NCI-H146 (cell line): ENCODE measurements around the gene BAZ1A.
A peak's percentile ranks its signal among the peaks of the same experiment; 100 is the strongest.
"Not testable (repeated sequence)": the region's sequence is repeated elsewhere in the genome, so short reads cannot be mapped to it uniquely, and the experiment has no call there.

Experiments used
- DNase-seq: peaks from one replicate; lab custom pipeline; 2025; lab: John Stamatoyannopoulos, UW

BAZ1A gene

DNA sequence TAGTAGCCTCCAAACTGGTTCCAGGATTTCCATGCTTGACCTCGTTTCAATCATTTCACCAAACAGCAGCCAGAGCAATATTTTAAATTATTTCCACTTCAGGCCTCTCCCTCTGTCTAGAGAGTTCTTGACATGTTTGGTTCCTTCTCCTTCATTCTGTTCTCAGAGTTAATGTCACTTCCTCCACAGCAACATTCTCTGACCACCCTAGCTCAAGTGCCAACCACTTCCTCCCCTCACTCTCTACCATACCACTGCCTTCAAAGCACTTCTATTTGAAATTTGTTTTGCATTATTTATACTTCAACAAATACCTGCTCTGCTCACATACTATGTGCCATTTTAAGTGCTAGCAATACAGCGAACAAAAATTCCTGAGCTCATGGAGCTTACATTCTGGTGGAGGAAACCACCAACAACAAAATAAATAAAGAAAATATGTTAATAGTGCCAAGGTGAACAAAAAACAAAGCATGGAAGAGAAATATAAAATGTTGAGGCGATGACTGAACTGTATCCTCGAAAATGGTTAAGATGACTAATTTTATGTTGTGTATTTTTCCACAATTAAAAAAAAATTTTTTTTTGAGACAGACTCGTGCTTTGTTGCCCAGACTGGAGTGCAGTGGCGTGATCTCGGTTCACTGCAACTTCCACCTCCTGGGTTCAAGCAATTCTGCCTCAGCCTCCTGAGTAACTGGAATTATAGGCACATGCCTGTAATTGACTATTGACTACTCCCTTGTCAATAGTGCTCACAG is 17.3 kb downstream of the BAZ1A start:
- DNase-seq: no peak

DNA sequence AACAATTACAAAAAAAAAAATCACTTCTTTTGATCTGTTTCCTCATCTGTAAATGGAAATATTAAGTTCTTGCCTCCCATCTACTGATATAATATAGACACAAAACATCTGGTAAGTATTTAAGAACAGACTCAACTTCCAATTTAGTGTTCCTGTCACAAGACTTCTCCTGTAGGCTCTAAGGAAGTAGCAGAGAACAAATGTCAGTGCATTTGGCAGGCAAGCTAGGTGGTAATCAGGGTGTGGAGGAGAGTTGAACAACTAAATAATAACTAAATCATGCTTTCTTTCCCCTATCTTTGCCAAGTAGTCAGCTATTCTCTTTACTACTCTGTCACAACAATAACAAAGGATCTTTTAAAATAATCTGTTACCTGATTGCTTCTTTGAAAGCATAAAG is 22.1 kb downstream of the BAZ1A start:
- DNase-seq: no peak

DNA sequence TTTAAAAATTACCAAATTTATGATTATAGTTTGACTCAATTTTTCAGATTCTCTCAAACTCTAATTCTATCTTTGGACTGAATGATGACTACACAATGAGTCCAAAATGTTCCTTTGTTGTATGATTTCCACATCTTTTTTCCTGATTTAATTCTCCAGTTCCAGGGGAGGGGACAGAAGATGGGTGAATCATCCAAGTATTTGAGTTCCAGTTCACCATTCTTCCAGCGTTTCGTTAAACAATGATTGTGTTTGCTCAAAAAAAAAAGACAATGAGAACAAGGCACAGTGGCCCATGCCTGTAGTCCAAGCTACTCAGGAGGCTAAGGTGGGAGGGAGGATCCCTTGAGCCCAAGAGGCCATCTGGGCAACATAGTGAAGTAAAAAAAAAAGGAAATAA is 23.8 kb downstream of the BAZ1A start:
- DNase-seq: no peak

DNA sequence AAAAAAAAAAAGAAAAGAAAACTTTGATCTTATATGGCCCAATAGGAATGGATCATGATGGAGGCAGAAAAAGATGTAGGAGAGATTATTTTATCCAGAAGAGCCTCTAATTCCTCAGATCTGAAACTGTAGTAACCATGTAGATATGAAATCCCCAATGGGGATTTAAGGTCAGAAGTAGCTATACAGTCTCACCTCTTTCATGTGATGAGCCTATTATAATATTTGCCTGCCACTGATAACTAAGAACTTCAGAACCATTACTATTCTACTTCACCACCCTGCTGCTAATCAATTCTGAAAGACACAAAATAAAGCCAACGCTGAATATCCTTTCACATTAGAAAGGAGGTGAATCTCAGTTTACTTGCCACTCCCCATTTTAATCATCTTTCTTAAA is 29.3 kb downstream of the BAZ1A start:
- DNase-seq: no peak

DNA sequence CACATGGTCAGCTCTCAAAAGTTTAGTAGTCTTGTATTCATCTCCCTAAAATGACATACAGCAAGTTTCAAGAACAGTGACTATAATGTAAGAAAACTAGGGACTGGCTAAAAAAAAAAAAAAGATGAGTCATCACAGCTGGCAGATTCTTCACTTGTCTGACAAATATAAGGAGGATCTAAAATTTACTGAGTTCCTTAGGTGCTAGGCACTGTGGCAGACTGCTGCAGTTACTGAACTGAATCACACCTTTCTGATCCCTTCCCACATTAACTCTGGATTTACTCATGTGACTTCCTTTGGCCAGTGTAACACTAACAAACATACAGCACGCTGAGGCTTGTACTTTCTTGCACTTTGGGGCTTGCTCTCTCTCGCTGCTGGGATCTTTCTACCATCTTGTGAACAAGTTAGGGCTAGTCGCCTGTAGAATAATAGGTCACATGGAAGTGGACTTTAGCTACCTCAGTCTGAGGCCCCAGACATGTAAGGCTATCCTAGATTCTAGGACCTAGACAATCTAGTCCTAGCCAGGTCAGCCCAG is 32.1 kb downstream of the BAZ1A start:
- DNase-seq: no peak

DNA sequence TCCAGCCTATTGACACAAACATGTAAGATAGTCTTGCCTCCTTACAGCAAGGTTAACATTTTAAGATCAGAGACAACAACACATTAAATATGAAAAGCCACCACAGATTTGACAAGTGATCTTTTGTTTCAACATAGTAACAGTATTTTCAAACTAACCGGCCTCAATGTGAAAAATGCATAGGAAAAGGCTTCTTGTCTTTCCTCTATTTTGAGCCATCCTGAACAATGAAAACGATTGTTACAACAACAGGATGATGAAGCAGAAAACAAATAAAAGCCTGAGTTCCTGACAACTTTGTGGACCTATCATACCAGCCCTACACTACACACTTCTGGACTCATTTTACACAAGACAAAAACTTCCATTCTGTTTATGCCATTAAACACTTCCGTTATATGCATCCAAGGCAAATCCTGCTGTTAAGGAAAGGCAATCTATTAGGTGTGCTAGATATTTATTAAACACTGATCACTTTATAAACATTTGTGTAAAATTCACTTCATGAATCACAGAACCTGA is 37.3 kb downstream of the BAZ1A start:
- no peak for DNase-seq

DNA sequence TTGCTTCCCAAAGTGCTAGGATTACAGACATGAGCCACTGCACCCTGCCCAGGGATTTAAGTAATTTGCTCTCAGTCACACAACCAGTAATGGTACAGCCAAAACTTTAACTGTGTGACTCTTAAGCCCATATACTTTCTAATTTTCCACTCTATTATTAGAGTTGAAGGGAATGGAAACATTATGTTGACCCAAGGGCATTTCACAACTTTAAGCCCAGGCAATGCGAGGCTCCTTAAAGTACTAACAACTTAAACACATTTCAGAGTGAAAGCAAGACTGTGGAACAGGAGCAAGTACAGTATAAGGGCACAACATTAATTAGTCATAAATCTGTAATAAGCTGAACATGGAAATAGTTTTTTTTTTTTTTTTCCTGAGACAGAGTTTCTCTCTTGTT is 39.8 kb downstream of the BAZ1A start:
- no peak for DNase-seq

DNA sequence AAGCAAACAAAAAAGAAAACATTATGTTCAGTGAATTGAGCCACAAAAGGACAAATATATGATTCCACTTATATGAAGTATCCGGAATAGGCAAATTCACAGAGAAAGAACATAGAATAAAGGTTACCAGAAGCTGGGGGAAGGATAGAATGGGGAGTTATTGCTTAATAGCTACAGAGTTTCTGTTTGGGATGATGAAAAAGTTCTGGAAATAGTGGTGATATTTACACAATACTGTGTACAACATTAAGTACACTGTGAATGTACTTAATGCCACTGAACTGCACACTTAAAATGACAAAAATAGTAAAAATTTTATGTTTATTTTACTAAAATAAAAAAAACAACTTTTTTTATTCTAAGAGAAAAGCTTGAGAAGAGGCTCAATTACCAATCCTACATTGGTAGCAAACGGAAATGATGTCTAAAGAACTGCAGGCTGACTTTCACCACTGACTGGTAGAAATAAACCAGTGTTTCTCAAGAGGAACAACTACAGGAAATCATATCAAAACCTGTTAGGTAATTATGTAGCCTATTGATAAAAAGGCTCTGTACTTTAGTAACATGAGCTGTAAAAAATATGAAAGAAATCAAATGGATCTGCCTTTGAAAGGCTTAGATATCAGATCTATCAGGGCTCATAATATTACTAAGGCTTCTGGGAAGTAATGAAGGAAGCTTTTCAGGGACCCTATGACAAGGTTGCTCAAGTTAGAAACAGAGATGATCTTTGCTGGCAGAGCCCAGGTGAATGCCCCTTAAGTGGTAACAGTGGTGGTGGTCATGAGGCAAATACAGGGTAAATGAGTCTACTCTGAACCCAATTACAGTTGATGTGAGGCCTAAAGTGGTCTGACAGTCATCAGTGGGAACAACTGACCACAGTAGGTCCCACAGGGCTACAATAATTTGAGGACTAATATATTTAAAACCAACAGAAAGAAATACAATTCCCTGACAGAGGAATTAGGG is 41.3 kb downstream of the BAZ1A start:
- no peak for DNase-seq

DNA sequence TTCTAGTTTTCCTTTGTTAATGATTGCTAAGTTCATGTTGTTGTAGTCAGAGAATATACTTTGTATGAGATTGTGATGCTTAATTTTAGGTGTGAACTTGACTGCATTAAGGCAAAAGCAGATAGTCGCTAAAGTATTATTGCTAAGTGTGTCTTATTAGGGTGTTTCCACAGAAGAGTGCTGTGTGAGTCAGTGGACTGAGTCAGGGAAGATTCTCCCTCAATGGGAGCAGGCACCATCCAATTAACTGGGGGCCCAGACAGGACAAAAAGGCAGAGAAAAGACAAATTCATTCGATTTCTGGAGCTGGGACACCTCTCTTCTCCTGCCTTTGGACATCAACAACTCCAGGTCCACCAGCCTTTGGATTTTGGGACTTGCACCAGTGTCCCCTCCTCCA is 48.5 kb downstream of the BAZ1A start:
- no peak for DNase-seq

DNA sequence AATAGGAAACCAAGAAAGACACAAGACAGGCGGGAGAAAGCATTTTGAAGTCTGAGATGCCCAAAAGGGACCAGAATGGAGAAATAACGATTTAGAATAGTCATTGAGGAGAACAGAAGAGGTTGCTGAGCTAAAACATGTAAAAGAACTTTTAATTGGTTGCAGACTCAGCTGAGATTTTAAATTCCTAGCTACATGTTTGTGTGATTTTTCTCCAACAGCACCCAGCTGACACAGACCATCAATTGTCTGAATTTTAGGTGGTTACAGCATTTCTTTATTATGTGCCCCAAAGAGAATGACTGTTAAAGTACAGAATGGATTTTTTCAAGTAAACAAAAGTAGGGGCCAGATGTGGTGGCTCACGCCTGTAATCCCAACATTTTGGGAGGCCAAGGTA is 50.3 kb downstream of the BAZ1A start:
- DNase-seq: no peak

DNA sequence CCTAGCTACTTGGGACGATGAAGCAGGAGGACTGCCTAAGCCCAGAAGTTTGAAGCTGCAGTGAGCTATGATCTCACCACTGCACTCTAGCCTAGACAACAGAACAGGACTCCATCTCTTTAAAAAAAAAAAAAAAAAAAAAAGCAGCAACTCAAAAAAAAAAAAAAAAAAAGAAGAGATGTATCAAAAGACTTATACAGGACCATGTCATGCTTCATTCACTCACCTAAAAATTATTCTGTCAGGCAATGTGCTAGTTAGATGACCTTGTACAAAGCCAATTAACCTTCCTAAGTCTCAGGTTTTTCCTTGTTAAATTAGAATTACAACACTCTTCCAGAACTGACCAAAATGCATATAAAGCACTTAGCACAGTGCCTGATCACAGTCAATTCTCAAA is 50.9 kb downstream of the BAZ1A start:
- no peak for DNase-seq

DNA sequence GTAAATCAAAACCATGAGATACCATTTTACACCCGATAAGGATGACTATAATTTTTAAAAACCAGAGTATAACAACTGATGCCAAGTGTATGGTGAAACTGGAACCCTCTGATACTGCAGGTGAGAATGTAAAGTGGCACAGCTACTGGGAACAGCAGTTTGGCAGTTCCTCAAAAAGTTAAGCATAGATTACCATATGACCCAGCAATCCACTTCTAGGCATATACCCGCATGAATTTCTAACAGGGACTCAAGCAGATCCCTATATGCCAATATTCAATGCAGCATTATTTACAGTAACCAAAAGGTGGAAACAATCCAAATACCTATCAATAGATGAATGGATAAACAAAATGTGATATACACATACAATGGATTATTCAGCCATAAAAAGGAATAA is 57.4 kb downstream of the BAZ1A start:
- no peak for DNase-seq

DNA sequence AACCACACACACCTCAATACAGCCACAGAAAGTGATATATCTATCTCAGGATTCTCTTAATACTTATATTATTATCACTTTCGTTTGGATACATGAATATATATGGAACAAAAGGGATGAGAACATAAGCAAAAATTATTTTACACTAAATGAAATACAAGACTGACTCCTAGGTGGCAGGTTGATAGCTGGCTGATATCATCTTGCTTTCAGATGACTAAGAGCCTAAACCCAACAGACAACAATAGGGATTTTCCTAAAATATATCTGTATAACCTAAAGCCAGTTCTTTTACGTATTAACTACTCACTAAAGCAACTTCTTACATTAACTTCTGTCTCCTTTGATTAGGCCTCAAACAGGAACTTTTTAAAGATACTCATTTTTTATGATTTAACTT is 65.1 kb downstream of the BAZ1A start:
- no peak for DNase-seq

DNA sequence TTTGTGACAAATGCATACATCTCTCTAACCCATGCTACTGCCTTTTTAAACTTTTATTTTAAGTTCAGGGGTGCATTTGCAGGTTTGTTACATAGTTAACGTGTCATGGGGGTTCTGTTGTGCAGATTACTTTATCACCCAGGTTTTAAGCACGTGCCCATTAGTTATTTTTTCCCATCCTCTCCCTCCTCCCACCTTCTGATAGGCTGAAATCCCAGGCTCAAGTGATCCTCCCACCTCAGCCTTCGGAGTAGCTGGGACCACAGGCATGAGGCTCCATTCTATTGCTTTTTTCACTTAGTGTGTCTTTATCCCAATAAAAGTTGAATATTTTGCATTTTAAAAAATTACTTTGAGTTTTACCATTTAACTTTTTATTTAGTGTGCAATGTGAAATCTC is 68.9 kb downstream of the BAZ1A start:
- DNase-seq: no peak

DNA sequence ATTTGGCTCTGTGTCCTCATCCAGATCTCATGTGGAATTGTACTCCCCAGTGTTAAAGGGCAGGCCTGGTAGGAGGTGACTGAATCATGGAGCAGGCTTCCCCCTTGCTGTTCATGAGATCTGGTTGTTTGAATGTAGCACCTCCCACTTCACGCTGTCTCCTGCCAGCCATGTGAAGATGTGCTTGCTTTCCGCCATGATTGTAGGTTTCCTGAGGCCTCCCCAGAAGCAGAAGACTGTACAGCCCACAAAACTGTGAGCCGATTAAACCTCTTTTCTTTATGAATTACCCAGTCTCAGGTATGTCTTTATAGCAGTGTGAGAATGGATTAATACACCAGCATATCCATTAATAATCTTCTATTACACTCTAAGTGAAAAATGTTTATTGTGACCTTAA is 70.2 kb downstream of the BAZ1A start:
- no peak for DNase-seq

DNA sequence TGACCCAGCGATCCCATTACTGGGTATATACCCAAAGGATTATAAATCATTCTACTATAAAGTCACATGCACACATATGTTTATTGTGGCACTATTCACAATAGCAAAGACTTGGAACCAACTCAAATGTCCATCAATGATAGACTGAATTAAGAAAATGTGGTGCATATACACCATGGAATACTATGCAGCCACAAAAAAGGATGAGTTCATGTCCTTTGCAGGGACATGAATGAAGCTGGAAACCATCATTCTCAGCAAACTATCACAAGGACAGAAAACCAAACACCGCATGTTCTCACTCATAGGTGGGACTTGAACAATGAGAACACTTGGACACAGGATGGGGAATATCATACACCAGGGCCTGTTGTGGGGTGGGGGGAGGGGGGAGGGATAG is 76.3 kb downstream of the BAZ1A start:
- not testable (repeated sequence) for DNase-seq

DNA sequence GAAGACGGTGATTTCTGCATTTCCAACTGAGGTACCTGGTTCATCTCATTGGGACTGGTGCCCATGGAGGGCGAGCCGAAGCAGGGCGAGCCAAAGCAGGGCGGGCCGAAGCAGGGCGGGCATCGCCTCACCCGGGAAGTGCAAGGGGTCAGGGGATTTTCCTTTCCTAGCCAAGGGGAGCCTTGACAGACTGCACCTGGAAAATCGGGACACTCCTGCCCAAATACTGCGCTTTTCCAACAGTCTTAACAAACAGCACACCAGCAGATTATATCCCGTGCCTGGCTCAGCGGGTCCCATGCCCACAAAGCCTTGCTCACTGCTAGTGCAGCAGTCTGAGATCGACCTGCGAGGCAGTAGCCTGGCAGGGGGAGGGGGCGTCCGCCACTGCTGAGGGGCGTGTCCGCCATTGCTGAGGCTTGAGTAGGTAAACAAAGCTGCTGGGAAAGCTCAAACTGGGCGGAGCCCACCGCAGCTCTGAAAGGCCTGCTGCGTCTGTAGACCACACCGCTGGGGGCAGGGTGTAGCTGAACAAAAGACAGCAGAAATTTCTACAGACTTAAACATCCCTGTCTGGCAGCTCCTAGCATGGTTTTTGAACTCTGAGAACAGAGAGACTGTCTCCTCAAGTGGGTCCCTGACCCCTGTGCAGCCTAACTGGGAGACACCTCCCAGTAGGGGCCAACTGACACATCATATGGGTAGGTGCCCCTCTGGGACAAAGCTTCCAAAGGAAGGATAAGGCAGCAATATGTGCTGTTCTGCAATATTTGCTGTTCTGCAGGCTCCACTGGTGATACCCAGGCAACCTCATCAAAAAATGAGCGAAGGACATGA is 77.2 kb downstream of the BAZ1A start:
- peak; percentile 2 for DNase-seq

DNA sequence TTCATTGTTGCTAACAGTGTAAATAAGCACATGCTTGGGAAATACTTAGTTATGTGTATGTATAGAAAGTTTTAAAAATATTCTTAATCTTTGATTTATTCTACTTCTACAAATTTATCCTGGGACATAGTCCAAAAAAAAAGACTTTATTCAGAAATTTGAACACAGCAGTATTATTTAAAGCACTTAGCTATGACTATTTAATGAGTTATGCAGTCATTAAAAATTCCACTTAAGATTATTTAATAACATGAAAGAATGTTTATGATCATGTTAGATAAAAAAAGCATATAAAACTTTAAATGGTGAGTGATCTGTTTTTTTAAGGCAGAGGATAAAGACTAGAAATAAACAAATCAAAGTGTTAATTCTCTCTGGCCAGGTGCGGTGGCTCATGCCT is 78.3 kb downstream of the BAZ1A start:
- no peak for DNase-seq

DNA sequence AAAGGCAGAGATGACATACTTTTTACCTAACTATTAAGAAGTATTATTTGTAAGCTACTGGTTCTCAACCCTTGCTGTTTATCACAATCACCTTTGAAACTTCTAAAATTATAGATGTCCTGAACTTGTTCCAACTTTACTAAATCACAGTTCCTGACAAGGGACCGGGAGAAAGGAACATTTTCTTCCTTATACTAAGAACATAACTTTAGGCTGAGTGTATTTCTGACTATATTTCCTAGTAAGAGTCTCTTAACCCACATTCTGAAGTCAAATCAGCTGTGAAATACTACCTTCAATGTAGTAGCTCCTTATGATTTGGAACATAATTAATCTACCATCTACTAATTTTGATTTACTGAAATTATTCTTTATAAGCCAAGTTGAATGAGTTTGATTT is 80.2 kb downstream of the BAZ1A start:
- no peak for DNase-seq

DNA sequence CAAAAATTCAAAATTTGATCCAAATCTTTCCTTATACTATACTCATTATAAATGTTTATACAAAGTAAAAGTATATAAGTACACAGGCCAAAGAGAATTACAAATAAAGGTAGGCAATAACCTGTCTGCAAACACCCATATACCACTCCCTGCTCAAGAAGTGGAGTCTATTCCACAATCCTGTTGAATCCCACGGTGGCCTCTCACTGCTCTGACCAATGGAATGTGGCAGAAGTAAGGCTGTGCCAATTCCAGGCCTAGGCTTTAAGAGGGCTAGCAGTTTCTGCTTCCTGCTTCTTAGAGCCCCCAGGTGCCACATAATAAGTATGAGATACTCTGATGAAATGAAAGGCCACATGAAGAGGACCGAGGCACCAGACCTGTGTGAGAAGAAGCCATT is 80.9 kb downstream of the BAZ1A start:
- DNase-seq: no peak

DNA sequence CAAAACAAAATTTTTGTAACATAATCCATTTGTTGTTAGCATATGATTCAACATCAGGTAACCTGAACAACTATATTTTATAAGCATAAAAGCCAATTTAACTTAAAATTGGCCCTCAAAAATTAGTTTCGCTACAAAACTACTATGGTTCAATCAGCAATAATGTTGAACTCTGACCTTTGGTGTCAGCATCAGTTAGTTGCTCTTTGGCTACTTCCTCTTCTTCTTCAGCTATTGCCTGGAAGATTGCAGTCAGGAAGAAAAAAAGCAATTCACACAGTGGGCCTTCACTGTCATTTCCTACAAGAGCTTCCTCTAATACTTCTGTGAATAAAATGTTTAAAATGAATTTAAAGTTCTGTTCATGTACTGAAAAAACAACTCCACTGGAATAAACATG is 82.6 kb downstream of the BAZ1A start:
- DNase-seq: no peak
